Left ventricle myocardium inferior (tissue), 1 donor: ENCODE data around the gene SDHB. TPM values are rescaled to one million over a fixed set of nuclear protein-coding genes. Genes with fewer than 3 reads are reported as not detected.

Source experiments
- DNase-seq: peaks from one replicate; pipeline ENCODE4 v3.0.0-alpha.2; 2020
- H3K27ac ChIP-seq: fragments of 200-600 bp; replicated peaks from 2 replicates; pipeline ENCODE4 v1.8.0; 2021
- H3K27me3 ChIP-seq: fragments of 200-600 bp; 2 replicates; pipeline ENCODE4 v1.8.0; 2021; ENCODE audit warnings: low read depth
- H3K36me3 ChIP-seq: fragments of 200-600 bp; 2 replicates; pipeline ENCODE4 v1.8.0; 2021
- H3K4me1 ChIP-seq: fragments of 200-600 bp; 2 replicates; pipeline ENCODE4 v1.8.0; 2021
- H3K4me3 ChIP-seq: fragments of 200-600 bp; 2 replicates; pipeline ENCODE4 v1.8.0; 2021; ENCODE audit warnings: mild to moderate bottlenecking, moderate library complexity
- H3K9me3 ChIP-seq: fragments of 200-600 bp; replicated peaks from 2 replicates; pipeline ENCODE4 v1.8.0; 2021
- intact Hi-C: fragments of 100-400 bp; cut with micrococcal nuclease; formaldehyde crosslinking; loops from one replicate; pipeline ENCODE4 v1.11.0; 2022
- total RNA-seq: library from RNA; stranded (reverse); fragmentation: NEBNext Ultra II Directional; extraction: Animal tissue kit (Norgen Biotek cat#: 25700); gene quantifications from one replicate; pipeline ENCODE4 v1.2.1, GENCODE V29; 2021
- TF ChIP-seq, protein P1 (sequence below): fragments of 200-600 bp; IDR thresholded peaks from 2 replicates; pipeline ENCODE4 v1.8.0; 2021; ENCODE audit warnings: antibody characterized with exemption, mild to moderate bottlenecking, borderline replicate concordance
- donor health status: DM: no; HTN: yes; CAD: no; lungs with severe emphysema.

SDHB gene
- total RNA-seq, 1 donor from 2014 or later = 393 TPM

DNA sequence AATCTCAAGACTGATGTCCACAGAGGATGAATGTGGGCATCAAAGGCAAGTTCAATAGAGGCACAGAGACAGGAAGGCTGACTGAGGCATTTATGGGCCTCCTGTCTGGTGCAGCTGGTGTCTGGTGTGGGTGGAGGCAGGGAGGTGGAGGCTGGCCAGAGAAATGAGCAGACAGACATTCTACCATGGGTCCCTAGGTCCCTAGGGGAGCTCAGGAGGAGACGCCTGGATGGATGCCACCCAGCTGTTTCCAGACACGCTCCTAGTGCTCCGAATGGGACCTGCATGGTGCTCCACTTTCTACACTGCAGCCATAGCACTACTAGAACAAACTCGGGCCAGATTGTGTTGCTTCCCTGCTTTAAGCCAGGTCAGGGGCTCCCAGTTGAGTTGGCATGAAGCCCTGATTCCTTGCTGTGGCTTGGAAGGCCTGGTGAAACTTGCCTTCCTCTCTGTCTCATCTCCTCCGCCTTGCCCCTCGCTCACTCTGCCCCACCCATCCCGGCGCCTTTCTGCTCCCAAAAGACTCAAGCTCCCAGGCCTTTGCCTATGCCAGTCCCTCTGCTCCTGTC, 40.1 kb upstream of the SDHB start:
- TF ChIP-seq, protein P1, sequence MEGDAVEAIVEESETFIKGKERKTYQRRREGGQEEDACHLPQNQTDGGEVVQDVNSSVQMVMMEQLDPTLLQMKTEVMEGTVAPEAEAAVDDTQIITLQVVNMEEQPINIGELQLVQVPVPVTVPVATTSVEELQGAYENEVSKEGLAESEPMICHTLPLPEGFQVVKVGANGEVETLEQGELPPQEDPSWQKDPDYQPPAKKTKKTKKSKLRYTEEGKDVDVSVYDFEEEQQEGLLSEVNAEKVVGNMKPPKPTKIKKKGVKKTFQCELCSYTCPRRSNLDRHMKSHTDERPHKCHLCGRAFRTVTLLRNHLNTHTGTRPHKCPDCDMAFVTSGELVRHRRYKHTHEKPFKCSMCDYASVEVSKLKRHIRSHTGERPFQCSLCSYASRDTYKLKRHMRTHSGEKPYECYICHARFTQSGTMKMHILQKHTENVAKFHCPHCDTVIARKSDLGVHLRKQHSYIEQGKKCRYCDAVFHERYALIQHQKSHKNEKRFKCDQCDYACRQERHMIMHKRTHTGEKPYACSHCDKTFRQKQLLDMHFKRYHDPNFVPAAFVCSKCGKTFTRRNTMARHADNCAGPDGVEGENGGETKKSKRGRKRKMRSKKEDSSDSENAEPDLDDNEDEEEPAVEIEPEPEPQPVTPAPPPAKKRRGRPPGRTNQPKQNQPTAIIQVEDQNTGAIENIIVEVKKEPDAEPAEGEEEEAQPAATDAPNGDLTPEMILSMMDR = no peak
- Histone ChIP-seq H3K36me3 (no peaks in the 10 kb centered on the region), H3K4me1 (peaks cover 3% of the 10 kb centered on the region), H3K27ac (peak overlapping the region; percentile 40), H3K9me3 (peaks cover 3% of the 10 kb centered on the region), H3K27me3 (peaks cover 9% of the 10 kb centered on the region), H3K4me3 (no peak overlapping the region)
- no peak for DNase-seq
- intact Hi-C loops = no loop called here

DNA sequence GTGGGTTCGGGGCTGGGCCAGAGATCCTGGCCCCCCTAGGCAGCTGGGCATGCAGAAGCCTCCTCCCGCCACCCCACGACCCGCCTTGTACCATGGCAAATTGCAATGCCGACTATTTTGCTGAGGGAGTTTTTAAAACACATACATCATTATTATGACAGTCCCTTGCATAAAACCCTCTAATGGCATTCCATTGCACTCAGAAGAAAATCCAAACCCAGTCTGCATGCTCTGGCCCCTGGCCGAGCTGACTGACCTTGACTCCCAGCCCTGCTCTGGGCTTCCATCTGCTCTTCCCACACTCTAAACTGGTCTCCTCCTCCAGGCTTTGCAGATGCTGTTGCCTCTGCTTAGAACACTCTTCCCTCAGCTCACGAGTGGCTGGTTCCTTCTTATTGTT, 37.4 kb upstream of the SDHB start:
- Histone ChIP-seq H3K9me3 (peaks cover 3% of the 10 kb centered on the region), H3K36me3 (no peaks in the 10 kb centered on the region), H3K4me3 (no peak overlapping the region), H3K4me1 (no peaks in the 10 kb centered on the region), H3K27ac (no peak overlapping the region), H3K27me3 (peaks cover 9% of the 10 kb centered on the region)
- DNase-seq = no peak
- intact Hi-C loops = no loop called here
- TF ChIP-seq, protein P1 = no peak

DNA sequence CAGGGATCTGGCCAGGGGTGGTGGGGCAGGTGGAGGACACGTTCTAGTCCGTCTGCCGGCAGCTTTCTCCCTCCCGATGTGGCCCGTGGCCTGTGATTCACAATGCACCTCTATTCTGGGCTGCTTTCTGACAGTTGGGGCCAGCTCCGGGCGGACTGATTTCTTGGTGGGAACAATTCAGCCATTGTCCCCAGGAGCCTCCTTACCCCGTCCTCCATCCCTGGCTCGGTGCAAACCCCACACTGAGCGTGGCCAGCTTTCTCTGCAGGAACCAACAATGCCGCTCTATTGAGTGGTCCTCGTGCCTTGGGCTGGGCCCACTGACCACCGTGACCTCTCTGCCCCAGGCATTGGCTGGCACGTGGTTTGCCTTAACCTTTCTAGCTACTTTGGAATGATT, 35.7 kb upstream of the SDHB start:
- Histone ChIP-seq H3K4me3 (no peak overlapping the region), H3K9me3 (peaks cover 3% of the 10 kb centered on the region), H3K4me1 (no peaks in the 10 kb centered on the region), H3K36me3 (no peaks in the 10 kb centered on the region), H3K27me3 (peaks cover 7% of the 10 kb centered on the region), H3K27ac (no peak overlapping the region)
- no peak for DNase-seq
- TF ChIP-seq, protein P1 = no peak
- intact Hi-C loops = no loop called here

DNA sequence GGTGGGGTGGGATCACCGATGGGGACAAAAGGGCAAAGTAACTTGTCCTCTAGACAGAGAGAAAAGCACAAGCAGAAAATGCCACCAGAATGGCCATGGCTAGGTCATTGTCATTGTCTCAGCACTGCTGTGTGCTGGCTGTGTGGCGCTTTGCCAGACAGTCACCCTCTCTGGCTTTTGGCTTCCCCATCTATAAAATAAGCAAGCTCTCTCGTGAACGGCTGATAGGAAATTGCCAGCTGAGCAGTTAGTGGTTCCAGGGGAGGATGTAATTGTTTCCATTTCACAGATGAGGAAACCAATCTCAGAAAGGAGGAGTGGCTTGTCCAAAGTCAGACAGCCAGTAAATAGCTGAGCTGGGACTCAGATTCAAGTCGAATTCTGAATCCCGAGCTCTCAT, 32.9 kb upstream of the SDHB start:
- intact Hi-C loops = no loop called here
- Histone ChIP-seq H3K27ac (no peak overlapping the region), H3K4me1 (no peaks in the 10 kb centered on the region), H3K4me3 (no peak overlapping the region), H3K36me3 (no peaks in the 10 kb centered on the region), H3K9me3 (no peaks in the 10 kb centered on the region), H3K27me3 (peaks cover 14% of the 10 kb centered on the region)
- no peak for DNase-seq
- TF ChIP-seq, protein P1 = no peak

DNA sequence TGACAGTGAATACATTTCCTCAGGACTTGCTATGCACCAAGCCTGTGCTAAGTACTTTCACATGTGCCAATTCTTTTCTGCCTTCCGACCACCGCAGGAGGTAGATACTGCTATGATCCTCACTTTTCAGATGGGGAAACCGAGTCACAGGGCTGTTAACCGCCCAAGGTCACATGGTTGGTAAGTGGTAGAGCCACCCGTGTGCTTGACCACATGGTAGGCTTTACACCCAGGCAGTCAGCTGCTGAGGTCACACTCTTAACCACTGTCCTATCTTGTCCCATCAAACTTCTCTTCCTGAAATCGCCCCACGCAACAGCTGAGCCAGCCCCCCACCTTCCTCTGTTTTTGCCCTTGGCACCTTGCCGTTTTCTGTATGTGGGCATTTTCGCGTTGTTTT, 31.0 kb upstream of the SDHB start:
- Histone ChIP-seq H3K4me1 (no peaks in the 10 kb centered on the region), H3K4me3 (no peak overlapping the region), H3K36me3 (no peaks in the 10 kb centered on the region), H3K27ac (no peak overlapping the region), H3K9me3 (no peaks in the 10 kb centered on the region), H3K27me3 (peaks cover 14% of the 10 kb centered on the region)
- no peak for DNase-seq
- TF ChIP-seq, protein P1 = no peak
- intact Hi-C loops = no loop called here
